Adrenal gland (tissue), 12 donors: ENCODE results near the gene ATP5PD. TPM values are rescaled to one million over a fixed set of nuclear protein-coding genes. Genes with fewer than 3 reads are reported as not detected.
"Not testable (repeated sequence)": the region's sequence is repeated elsewhere in the genome, so short reads cannot be mapped to it uniquely, and the experiment has no call there.

Source experiments
- DNase-seq, 7 donors: peaks; one replicate each; pipeline ENCODE4 v3.0.0-alpha.2; 2019 to 2020
- H3K27ac ChIP-seq, 5 donors: fragments of 200-600 bp; sonication (generic) in 4 of 5; 1 replicate in 3 of 5; 2 replicates in 2 of 5; pipeline versions ENCODE4 v1.5.1 to v1.8.0; 2016 to 2020; ENCODE audit warnings: mild to moderate bottlenecking in 1 of 5
- H3K27me3 ChIP-seq: fragments of 200-600 bp; 2 replicates; pipeline ENCODE4 v1.8.0; 2021
- H3K36me3 ChIP-seq, 2 donors: fragments of 200-600 bp; replicated peaks in 1 of 2; 1 replicate in 1 of 2; 2 replicates in 1 of 2; pipeline versions ENCODE4 v1.5.1 to v1.8.0; 2018 to 2022
- H3K4me1 ChIP-seq, 2 donors: fragments of 200-600 bp; replicated peaks in 1 of 2; 1 replicate in 1 of 2; 2 replicates in 1 of 2; pipeline versions ENCODE4 v1.5.1 to v1.8.0; 2018 to 2021
- H3K4me3 ChIP-seq, 4 donors: fragments of 200-600 bp; sonication (generic) in 3 of 4; one replicate each; pipeline ENCODE4 v1.5.1; 2016 to 2018
- H3K9me3 ChIP-seq, 3 donors: fragments of 200-600 bp; sonication (generic) in 1 of 3; replicated peaks in 1 of 3; 1 replicate in 2 of 3; 2 replicates in 1 of 3; pipeline versions ENCODE4 v1.5.1 to v1.8.0; 2016 to 2021
- POLR2A ChIP-seq, 2 donors: fragments of 450-650 bp; IDR thresholded peaks; one replicate each; pipeline ENCODE4 v1.6.1; 2017; ENCODE audit warnings: antibody characterized with exemption in 2 of 2, mild to moderate bottlenecking in 2 of 2, moderate library complexity in 1 of 2
- WGBS, 4 donors: extraction: QIAGEN DNeasy Blood & Tissue Kit in 2 of 4; methylation state at CpG; one replicate each; pipeline versions ENCODE4 v1.1.5 to v1.1.7; 2013 to 2017; 5-methylcytosine and 5-hydroxymethylcytosine counted together
- intact Hi-C, 2 donors: fragments of 100-400 bp; cut with DNase I; formaldehyde crosslinking; loops; one replicate each; pipeline versions ENCODE4 v1.14.1 to v1.15.0; 2022 to 2023
- polyA plus RNA-seq, 3 donors: library from polyadenylated mRNA; stranded (reverse); fragments of 200-250 nt in 2 of 3; fragments of 350-450 nt in 1 of 3; fragmentation: Illumina TruSeq in 1 of 3; extraction: RNeasy Lipid Tissue Mini Kit (QIAGEN cat#74804) in 1 of 3; gene quantifications; one replicate each; pipeline ENCODE4 v1.2.3, GENCODE V29; 2013 to 2014
- total RNA-seq, 9 donors: library from RNA; depleted of rRNA in 4 of 9; stranded (reverse); fragments of >200 nt in 4 of 9; fragments of 120-200 nt in 1 of 9; fragmentation: NEBNext Ultra II Directional in 1 of 9; extraction: Animal tissue kit (Norgen Biotek cat#: 25700) in 1 of 9; gene quantifications; one replicate each; pipeline versions ENCODE4 v1.1.0 to v1.2.4, GENCODE V29; 2013 to 2023
- TF ChIP-seq, protein P1 (sequence below), 6 experiments: fragments of 450-650 bp in 4 of 6; fragments of 200-600 bp in 2 of 6; sonication (generic) in 1 of 6; IDR thresholded peaks; 1 replicate in 5 of 6; 2 replicates in 1 of 6; pipeline versions ENCODE4 v1.5.1 to v1.8.0; 2016 to 2021; ENCODE audit warnings: antibody characterized with exemption in 6 of 6, mild to moderate bottlenecking in 2 of 6, moderate library complexity in 1 of 6
- donor health status: healthy with polysubstance abuse.
- donor health status: Bipolar disorder and iron deficiency.
- donor health status: DM: yes; HTN: yes; CAD: no.
- donor health status: DM: no; HTN: no; CAD: no.
- donor health status: DM: no; HTN: no; CAD: no.
- donor health status: DM: yes; HTN: yes; CAD: no.

ATP5PD gene
- total and polyA plus RNA-seq, 12 donors, result 215 to 826 (median 308) TPM

DNA sequence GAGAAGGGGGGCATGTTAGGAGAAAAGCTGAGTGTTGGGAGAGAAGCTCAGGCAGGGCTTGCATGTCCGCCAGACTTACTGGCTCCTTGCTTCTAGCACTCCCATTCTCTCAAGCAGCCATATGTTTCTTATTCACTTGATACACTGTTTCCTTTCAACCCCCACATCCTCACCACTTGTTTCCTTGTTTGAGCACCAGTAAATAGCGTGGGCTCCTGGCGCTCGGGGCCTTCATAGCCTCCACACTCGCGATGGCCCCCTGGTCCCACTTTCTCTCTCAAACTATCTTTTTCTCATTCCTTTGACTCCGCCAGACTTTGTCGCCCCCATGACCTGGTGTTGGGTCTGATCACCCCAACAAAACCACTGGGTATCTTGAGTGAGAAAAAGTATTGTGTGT is 16.6 kb downstream of the ATP5PD start:
- no peak for DNase-seq
- H3K27me3 ChIP-seq, result no peaks in the 10 kb centered on the region
- 73 to 95% (median 88%) methylated on average over 8 of the region's 8 CpGs for WGBS, 4 donors
- H3K27ac ChIP-seq, result no peak overlapping the region
- H3K4me1 ChIP-seq, result peaks cover 23 to 26% of the 10 kb centered on the region in 2 donors
- H3K36me3 ChIP-seq, result no peaks in the 10 kb centered on the region
- intact Hi-C loops, result loop anchor here in 1 of 2 donors (10.0 kb wide), 1 partner anchor 55 kb away; the partner anchor contains the start of gene HID1
- TF ChIP-seq, protein P1, sequence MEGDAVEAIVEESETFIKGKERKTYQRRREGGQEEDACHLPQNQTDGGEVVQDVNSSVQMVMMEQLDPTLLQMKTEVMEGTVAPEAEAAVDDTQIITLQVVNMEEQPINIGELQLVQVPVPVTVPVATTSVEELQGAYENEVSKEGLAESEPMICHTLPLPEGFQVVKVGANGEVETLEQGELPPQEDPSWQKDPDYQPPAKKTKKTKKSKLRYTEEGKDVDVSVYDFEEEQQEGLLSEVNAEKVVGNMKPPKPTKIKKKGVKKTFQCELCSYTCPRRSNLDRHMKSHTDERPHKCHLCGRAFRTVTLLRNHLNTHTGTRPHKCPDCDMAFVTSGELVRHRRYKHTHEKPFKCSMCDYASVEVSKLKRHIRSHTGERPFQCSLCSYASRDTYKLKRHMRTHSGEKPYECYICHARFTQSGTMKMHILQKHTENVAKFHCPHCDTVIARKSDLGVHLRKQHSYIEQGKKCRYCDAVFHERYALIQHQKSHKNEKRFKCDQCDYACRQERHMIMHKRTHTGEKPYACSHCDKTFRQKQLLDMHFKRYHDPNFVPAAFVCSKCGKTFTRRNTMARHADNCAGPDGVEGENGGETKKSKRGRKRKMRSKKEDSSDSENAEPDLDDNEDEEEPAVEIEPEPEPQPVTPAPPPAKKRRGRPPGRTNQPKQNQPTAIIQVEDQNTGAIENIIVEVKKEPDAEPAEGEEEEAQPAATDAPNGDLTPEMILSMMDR (IDR thresholded peaks at IDR 0.05), result no peak
- no peak for TF ChIP-seq POLR2A (IDR thresholded peaks at IDR 0.05)
- H3K9me3 ChIP-seq, result no peaks in the 10 kb centered on the region
- H3K4me3 ChIP-seq, result no peak overlapping the region

DNA sequence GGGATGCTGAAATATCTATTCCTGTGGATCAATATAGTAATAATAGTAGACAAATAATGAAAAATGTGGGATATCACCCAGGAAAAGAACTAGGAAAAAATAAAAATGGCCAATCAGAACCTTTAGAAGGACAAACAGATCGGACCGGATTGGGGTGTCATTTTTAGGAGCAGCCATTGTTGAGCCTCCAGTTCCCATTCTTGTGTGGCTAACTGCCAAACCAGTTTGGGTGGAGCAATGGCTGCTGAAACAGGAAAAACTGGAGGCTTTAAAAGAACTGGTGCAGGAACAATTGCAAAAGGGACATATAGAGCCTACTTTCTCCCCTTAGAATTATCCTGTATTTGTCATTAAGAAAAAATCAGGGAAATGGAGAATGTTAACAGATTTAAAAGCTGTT is 20.1 kb downstream of the ATP5PD start:
- intact Hi-C loops, H3K4me1 ChIP-seq: not testable (repeated sequence)
- WGBS, 4 donors, result 67 to 83% (median 70%) methylated on average over 2 of the region's 2 CpGs

DNA sequence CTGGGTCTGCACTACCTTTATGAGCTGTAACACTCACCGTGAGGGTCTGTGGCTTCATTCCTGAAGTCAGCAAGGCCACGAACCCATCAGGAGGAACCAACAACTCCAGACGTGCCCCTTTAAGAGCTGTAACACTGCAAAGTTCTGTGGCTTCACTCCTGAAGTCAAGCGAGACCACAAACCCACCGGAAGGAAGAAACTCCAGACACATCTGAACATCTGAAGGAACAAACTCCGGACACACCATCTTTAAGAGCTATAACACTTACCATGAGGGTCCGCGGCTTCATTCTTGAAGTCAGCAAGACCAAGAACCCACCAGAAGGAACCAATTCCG is 21.4 kb downstream of the ATP5PD start:
- DNase-seq, H3K27me3 ChIP-seq, H3K4me1 ChIP-seq, intact Hi-C loops, H3K27ac ChIP-seq, H3K4me3 ChIP-seq, H3K9me3 ChIP-seq: not testable (repeated sequence)
- peaks cover 0 to 22% of the 10 kb centered on the region in 2 donors for H3K36me3 ChIP-seq
- 80 to 92% (median 82%) methylated on average over 9 of the region's 9 CpGs for WGBS, 4 donors

More for the DNA sequence above, 20.1 kb downstream of the ATP5PD start:
- not testable (repeated sequence) for DNase-seq, H3K9me3 ChIP-seq, H3K27me3 ChIP-seq, H3K4me3 ChIP-seq, H3K27ac ChIP-seq, H3K36me3 ChIP-seq

DNA sequence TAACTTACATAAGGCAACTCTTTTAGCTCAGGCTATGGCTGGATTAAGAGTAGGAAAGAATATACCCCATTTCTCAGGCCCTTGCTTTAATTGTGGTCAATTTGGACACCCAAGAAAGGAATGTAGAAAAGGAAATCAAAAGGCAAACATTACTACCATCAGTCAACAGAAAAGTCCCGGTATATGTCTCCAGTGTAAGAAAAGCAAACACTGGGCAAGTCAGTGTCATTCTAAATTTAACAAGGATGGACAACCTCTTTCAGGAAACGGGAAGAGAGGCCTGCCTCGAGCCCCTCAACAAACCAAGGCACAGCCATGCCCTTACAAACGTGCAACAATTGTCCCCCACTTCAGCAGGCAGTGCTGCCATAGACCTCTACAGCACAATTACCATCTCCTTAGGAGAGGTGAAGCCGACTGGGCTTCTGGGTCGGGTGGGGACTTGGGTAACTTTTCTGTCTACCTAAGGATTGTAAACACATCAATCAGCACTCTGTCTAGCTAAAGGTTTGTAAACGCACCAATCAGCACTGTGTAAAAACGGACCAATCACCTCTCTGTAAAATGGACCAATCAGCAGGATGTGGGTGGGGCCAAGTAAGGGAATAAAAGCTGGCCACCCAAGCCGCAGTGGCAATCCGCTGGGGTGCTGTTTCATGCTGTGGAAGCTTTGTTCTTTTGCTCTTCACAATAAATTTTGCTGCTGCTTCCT is 21.9 kb downstream of the ATP5PD start:
- Histone ChIP-seq H3K36me3 (peaks cover 0 to 25% of the 10 kb centered on the region in 2 donors), H3K4me1 (no peaks in the 10 kb centered on the region), H3K27ac (no peak overlapping the region), H3K27me3 (no peaks in the 10 kb centered on the region), H3K9me3 (no peaks in the 10 kb centered on the region), H3K4me3 (no peak overlapping the region)
- WGBS, 4 donors, result 84 to 89% (median 87%) methylated on average over 10 of the region's 10 CpGs
- no peak for TF ChIP-seq POLR2A (IDR thresholded peaks at IDR 0.05)
- TF ChIP-seq, protein P1 (IDR thresholded peaks at IDR 0.05), result no peak
- no peak for DNase-seq
- intact Hi-C loops, result no loop called here

DNA sequence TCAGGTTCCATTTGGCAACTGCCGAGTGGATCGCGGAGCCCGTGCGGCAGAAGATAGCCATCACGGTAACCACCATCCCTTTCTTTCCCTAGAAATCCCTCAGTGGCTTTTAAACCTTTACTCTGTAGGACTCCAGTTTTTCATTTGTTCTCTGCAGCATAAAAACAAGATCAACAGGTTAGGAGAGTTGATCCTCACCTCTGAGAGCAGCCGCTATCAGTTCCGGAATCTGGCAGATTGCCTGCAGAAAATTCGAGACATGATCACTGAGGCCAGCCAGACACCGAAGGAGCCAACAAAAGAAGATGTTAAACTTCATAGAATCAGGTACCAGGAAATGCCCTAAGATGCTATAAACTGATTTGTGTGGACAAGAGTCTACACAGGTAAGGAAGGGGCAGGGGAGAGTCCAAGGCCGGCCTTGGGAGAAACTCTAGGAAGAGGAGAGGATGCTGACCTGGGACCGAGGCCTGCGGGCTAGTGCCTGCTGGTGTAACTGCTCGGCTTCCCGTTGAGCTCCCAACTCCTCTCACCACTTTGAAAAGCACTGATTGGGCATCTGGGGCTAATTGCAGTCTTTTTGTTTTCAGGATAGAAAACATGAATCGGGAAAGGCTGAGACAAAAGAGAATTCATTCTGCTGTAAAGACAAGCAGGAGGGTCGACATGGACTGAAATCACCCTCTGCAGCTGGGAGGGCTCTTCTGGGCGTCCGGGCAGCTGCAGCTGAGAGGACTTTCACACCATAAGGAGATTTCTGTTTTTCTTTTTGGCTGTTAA is 26.2 kb downstream of the ATP5PD start:
- intact Hi-C loops, result no loop called here
- WGBS, 4 donors, result 90 to 93% (median 91%) methylated on average over 19 of the region's 19 CpGs
- no peak overlapping the region for H3K4me3 ChIP-seq
- no peaks in the 10 kb centered on the region for H3K4me1 ChIP-seq
- no peak for DNase-seq
- TF ChIP-seq, protein P1 (IDR thresholded peaks at IDR 0.05), result no peak
- TF ChIP-seq POLR2A (IDR thresholded peaks at IDR 0.05), result no peak
- H3K9me3 ChIP-seq, result no peaks in the 10 kb centered on the region
- H3K36me3 ChIP-seq, result peaks cover 0 to 28% of the 10 kb centered on the region in 2 donors
- H3K27me3 ChIP-seq, result no peaks in the 10 kb centered on the region
- no peak overlapping the region for H3K27ac ChIP-seq
